Glutamatergic neuron (in vitro differentiated cells): Measurements from ENCODE around the gene NEU1. TPM values are rescaled to one million over a fixed set of nuclear protein-coding genes. Genes with fewer than 3 reads are reported as not detected.
"Not testable (repeated sequence)": the region's sequence is repeated elsewhere in the genome, so short reads cannot be mapped to it uniquely, and the experiment has no call there.

Source experiments
- DNase-seq: peaks from one replicate; pipeline ENCODE4 v3.0.0; 2022
- H3K27ac Mint-ChIP-seq: one replicate; pipeline ENCODE4 v1.8.0; 2020; ENCODE audit warnings: mild to moderate bottlenecking, mixed read lengths, inconsistent platforms; ENCODE audit not compliant: unreplicated experiment
- H3K27me3 Mint-ChIP-seq: one replicate; pipeline ENCODE4 v1.8.0; 2020; ENCODE audit warnings: mild to moderate bottlenecking, moderate library complexity, mixed read lengths, inconsistent platforms; ENCODE audit not compliant: unreplicated experiment
- H3K36me3 Mint-ChIP-seq: one replicate; pipeline ENCODE4 v1.8.0; 2020; ENCODE audit warnings: mild to moderate bottlenecking, mixed read lengths, inconsistent platforms; ENCODE audit not compliant: unreplicated experiment
- H3K4me1 Mint-ChIP-seq: one replicate; pipeline ENCODE4 v1.8.0; 2020; ENCODE audit warnings: mild to moderate bottlenecking, low read depth, mixed read lengths, inconsistent platforms; ENCODE audit not compliant: unreplicated experiment
- H3K4me3 Mint-ChIP-seq: one replicate; pipeline ENCODE4 v1.8.0; 2020; ENCODE audit warnings: mild to moderate bottlenecking, mixed read lengths, inconsistent platforms; ENCODE audit not compliant: unreplicated experiment
- H3K9me3 Mint-ChIP-seq: one replicate; pipeline ENCODE4 v1.8.0; 2020; ENCODE audit warnings: mild to moderate bottlenecking, moderate library complexity, mixed read lengths, inconsistent platforms; ENCODE audit not compliant: unreplicated experiment
- long read RNA-seq: library from polyadenylated mRNA; unstranded; transcript quantifications from one replicate; pipeline ENCODE4 v2.0.0, GENCODE V29; 2020; ENCODE audit not compliant: unreplicated experiment
- total RNA-seq: library from RNA; stranded (reverse); fragmentation: NEBNext Ultra II Directional; extraction: Animal tissue kit (Norgen Biotek cat#: 25700); gene quantifications from one replicate; pipeline ENCODE4 v1.2.1, GENCODE V29; 2021; ENCODE audit not compliant: unreplicated experiment
- TF ChIP-seq, protein P1 (sequence below): fragments of 200-600 bp; sonication (generic); IDR thresholded peaks from one replicate; pipeline ENCODE4 v1.5.0; 2021; ENCODE audit not compliant: partially characterized antibody, unreplicated experiment

Gene NEU1
- total RNA-seq: 40.2 TPM
- long read RNA-seq, full-length matches to known transcripts: 50 of 50 reads
- long read RNA-seq, partial matches to known transcripts: 0 of 50 reads
- long read RNA-seq, other reads (novel, unspliced or antisense): 0 of 50 reads

DNA sequence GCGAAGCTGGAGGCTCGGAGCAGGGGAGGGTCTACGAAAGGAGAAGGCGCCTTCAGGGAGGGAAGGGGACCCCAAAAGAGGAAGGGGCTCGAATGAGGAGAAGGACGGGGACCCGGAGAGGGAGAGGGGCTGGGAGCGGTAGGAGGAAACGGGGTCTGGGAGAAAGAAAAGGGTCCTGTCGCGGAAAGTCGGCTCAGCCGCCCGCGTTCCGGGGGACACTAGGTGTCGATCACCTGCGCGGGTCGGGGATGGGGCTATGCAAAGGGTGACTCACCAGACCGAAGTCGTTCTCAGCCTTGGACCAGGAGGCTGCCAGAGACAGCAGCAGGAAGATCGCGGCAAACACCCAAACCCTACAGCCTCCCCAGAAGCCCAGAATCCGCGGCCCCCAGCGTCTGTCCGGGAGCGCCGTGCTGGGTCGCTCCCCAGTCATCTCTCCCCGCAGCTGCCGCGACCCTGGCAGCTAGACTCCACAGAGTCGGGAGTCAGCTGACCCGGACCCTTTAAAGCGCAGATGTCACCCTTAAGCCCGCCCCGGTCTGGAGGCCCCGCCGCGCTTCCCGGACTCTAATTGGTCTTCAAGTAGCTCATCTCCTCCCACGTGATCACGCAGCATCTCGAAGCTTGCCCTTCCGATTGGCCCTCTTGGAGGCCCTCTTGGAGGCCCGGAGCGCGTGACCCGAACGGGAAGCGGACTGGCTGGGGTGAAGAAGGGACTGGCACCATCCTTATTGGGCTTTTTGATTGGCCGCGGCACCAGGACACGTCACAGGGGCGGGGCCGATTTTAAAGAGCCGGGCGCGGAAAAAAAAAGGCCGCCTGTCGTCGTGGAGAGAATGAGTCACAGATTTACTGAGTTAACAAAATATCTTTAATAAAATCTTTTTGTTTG lies at the start of gene NEU1:
Gene NEU1, minus strand, starts transcription at position 478 of the 892 bp plus-strand sequence. Its CDS starts 45 bp downstream, at position 433.
- no peaks in the 10 kb centered on the region for H3K36me3 Mint-ChIP-seq
- peak within 1 kb of the TSS; percentile 96 for H3K27ac Mint-ChIP-seq
- peak; percentile 96 for DNase-seq
- H3K27me3 Mint-ChIP-seq: peaks cover 9% of the 10 kb centered on the region
- TF ChIP-seq, protein P1, sequence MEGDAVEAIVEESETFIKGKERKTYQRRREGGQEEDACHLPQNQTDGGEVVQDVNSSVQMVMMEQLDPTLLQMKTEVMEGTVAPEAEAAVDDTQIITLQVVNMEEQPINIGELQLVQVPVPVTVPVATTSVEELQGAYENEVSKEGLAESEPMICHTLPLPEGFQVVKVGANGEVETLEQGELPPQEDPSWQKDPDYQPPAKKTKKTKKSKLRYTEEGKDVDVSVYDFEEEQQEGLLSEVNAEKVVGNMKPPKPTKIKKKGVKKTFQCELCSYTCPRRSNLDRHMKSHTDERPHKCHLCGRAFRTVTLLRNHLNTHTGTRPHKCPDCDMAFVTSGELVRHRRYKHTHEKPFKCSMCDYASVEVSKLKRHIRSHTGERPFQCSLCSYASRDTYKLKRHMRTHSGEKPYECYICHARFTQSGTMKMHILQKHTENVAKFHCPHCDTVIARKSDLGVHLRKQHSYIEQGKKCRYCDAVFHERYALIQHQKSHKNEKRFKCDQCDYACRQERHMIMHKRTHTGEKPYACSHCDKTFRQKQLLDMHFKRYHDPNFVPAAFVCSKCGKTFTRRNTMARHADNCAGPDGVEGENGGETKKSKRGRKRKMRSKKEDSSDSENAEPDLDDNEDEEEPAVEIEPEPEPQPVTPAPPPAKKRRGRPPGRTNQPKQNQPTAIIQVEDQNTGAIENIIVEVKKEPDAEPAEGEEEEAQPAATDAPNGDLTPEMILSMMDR: no peak
- peaks cover 2% of the 10 kb centered on the region for H3K4me1 Mint-ChIP-seq
- H3K4me3 Mint-ChIP-seq: peak within 1 kb of the TSS; percentile 97
- peaks cover 2% of the 10 kb centered on the region for H3K9me3 Mint-ChIP-seq

- no peaks in the 10 kb centered on the region for H3K36me3 Mint-ChIP-seq
- no peak for DNase-seq
- no peaks in the 10 kb centered on the region for H3K9me3 Mint-ChIP-seq
- no peaks in the 10 kb centered on the region for H3K4me1 Mint-ChIP-seq
- no peak overlapping the region for H3K4me3 Mint-ChIP-seq
- no peaks in the 10 kb centered on the region for H3K27me3 Mint-ChIP-seq
- H3K27ac Mint-ChIP-seq: no peak overlapping the region
- TF ChIP-seq, protein P1: no peak
These were observed 49.4 kb upstream of the NEU1 start for GRCh38 chr6:31911826-31912585.

GRCh38 chr6:31909298-31909697 lies 46.7 kb upstream of the NEU1 start:
- H3K4me3 Mint-ChIP-seq, H3K9me3 Mint-ChIP-seq, H3K36me3 Mint-ChIP-seq, H3K4me1 Mint-ChIP-seq, H3K27ac Mint-ChIP-seq, DNase-seq, H3K27me3 Mint-ChIP-seq: not testable (repeated sequence)

DNA sequence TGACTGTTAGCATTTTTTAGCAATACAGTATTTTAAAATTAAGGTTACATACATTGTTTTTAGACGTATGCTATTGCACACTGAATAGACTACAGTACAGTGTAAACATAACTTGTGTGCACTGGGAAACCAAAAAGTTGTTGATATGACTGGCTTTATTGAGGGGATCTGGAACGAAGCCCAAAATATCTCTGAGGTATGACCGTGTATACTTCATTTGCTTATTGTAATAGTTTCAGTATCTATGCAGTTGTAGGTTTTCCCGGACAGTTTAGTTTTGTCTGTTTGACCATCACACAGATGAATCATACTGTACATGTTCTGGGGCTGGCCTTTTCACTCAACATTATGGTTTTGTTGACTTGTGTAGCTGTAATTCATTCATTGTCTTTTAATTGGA lies 46.2 kb upstream of the NEU1 start:
- H3K36me3 Mint-ChIP-seq: no peaks in the 10 kb centered on the region
- peaks cover 7% of the 10 kb centered on the region for H3K27me3 Mint-ChIP-seq
- no peak overlapping the region for H3K27ac Mint-ChIP-seq
- H3K9me3 Mint-ChIP-seq: peaks cover 2% of the 10 kb centered on the region
- H3K4me1 Mint-ChIP-seq: no peaks in the 10 kb centered on the region
- no peak overlapping the region for H3K4me3 Mint-ChIP-seq
- DNase-seq: no peak
- TF ChIP-seq, protein P1: no peak

GRCh38 chr6:31908255-31908654 lies 45.6 kb upstream of the NEU1 start:
- DNase-seq, H3K4me1 Mint-ChIP-seq, H3K9me3 Mint-ChIP-seq, H3K27ac Mint-ChIP-seq, H3K27me3 Mint-ChIP-seq, H3K36me3 Mint-ChIP-seq, H3K4me3 Mint-ChIP-seq: not testable (repeated sequence)
